GM19452 (cell line): ENCODE measurements around the gene ATP6V1A.
"Not testable (repeated sequence)": the region's sequence is repeated elsewhere in the genome, so short reads cannot be mapped to it uniquely, and the experiment has no call there.

Experiments used
- ATAC-seq: cut with Tn5 transposase; IDR thresholded peaks from one replicate; pipeline ENCODE4 v1.9.1; 2021; ENCODE audit not compliant: unreplicated experiment

ATP6V1A gene

DNA sequence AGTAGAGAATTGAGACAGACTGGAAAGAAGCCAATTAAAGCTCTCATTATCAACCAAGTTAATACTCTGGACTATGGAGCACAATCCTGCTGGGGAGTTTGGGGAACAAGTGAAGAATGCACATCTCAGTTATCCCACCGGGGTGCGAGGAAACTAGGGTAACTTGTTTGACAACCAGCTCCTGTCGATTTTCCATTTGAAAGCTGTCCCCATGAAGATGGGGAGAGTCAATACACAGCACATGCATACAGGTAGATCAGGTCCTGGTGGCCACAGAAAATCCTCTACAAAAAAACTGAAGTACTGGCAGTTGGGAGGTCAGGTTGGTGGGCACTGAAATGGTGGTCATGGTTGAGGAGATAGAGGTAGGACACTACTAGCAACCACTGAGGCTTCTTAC, 66.0 kb downstream of the ATP6V1A start:
- ATAC-seq = no peak

DNA sequence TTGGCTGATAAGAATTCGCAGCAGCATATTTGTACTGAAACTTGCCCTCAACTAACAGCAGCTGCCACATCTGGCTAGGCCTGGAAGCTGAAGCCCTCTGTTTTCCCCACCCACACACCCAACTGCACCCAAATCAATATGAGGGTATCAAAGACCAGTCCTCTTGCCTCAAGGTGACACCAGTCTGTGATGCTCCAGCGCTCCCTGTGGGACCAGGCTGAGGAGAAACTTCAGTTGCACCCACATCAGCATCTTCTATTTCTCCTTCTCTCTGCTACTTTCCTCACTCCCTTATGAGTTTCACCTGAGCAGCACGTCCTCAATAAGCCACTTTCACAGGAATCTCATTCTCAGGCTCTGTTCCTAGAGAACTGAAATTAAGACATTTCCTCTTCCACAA, 73.0 kb downstream of the ATP6V1A start:
- ATAC-seq = no peak

- ATAC-seq = peak; percentile 59
Observed at GRCh38 chr3:113825090-113825489, 78.3 kb downstream of the ATP6V1A start.

DNA sequence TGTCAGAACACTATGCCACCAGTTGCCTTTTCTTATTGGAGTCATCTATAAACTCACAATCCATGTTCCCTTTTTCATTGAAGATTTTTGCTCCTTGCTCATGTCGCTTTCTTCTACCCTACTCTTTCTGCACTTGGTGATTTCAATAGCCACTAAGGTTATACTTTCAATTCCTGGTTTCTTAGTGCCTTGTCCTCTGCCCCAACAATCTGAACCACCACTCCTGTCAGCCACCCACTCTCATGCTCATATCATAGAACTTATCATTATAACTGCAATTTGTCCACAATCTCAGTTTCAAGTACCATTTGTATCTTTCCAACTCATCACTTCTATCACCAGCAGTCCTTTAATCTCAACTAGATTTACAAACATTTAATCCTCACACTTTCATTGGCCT, 81.8 kb downstream of the ATP6V1A start:
- ATAC-seq = peak; percentile 37

DNA sequence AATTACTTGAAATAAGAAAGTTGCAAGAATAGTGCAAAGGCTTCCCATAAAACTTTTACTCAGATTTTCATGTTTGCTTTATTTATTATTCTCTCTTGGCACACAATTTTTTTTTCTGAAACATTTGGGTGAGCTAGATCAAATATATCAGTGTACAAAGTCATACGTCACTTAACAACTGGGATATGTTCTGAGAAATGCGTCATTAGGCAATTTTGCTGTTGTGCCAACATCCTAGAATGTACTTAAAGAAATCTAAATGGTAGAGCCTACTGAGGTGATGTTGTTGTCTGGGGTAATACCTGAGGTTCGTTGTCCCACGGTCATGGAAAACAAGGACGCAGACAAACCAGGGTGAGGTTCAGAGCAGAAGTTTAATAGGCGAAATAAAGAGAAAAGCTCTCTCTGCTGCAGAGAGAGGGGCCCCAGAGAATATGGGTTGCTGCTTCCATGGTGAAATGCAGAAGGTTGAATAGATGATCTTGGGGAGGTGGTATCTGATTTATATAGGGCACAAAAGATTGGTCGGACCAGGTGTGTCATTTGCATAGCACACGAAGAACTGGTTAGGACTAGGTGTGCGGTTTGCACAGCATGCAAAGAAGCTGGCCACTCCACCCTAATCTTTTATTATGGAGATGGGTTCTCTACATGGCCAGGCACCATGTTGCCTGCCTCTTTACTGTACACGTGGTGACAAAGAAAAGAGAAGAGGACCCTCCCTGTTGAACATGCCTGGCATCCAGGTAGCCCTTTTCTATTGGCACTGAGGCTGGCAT, 82.9 kb downstream of the ATP6V1A start:
- no peak for ATAC-seq

GRCh38 chr3:113831103-113831355, 84.2 kb downstream of the ATP6V1A start:
- ATAC-seq = no peak

DNA sequence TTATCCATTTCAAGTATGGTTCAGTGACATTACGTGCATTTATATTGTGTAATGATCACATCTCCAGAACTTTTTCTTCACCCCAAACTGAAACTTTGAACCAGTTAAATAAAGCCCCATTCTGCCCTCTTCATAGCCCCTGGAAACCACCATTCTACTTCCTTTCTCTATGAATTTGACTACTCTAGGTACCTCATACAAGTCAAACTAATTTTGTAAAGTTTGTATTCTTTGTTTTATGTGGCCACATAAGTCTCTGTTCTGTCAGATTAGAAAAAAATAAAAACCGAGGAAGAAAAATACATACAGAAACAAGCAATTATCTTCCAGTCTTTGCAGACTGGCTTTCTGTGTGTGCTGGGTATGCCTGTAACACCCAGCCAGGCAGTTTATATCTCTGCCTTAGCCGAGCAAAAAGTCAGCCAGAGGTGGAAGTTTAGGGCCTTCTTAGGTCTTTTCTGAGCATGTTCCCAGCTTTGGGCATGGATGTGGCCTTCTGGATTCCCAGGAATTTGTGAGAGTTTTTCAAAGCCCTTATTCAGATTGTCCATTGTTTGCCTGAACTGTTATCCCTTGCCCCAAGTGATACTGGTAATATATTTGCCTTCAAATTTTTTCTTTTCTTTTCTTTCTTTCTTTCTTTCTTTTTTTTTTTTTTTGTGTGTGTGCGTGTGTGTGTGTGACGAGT, 85.8 kb downstream of the ATP6V1A start:
- peak; percentile 44 for ATAC-seq

GRCh38 chr3:113834983-113835382, 88.1 kb downstream of the ATP6V1A start:
- no peak for ATAC-seq

DNA sequence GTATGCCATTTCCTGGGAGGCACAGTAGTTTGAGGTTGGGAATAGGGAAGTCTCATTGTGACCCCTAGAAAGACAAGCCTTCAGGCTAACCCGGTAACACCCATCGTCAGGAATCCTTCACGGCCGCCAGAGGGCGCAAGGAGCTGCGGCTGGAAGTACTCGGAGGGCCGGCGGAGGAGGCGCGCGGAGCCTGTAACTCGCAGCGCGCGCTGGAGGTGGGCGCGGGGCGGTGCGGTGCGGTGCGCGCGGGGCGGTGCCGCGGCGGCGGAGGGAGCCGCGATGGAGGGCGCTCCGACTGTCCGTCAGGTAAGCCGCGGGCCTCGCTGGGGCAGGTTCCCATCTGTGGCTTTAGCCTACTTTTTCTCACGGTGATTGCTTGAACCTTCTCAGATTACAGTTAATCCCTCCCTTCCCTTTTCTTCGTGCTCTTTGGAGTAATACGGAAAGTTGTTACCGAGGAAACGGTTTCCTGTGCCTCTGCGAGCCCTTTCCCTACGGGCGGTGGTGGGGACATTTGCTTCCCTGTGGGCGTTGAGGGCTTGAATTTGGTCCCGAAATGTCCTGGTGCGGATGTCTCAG, 91.9 kb downstream of the ATP6V1A start, which contains the start of gene GRAMD1C:
Gene GRAMD1C, plus strand, starts transcription at position 158 of the 579 bp plus-strand sequence. Its CDS starts 122 bp downstream, at position 280.
- peak; percentile 89 for ATAC-seq

DNA sequence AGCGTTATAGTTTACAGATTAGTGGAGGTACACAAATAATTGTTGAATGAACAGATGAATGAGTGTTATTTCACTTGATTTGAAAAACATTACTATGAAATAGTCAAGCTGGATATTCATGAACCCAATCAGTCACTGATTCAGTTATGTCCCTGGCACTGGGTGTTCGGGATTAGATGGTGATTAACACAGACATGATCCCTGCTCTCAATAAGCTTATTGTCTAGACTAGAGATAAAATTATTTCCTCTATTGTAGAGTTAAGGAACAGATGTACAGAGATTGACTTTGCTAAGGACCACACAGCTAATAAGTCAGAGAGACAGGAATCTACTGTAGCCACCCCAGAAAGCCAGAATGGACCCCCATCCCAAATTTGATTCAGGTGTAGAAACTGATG, 92.7 kb downstream of the ATP6V1A start:
- ATAC-seq = no peak

GRCh38 chr3:113844622-113845222, 97.9 kb downstream of the ATP6V1A start:
- no peak for ATAC-seq

- no peak for ATAC-seq
Observed at GRCh38 chr3:113847247-113847646, 100.4 kb downstream of the ATP6V1A start.

DNA sequence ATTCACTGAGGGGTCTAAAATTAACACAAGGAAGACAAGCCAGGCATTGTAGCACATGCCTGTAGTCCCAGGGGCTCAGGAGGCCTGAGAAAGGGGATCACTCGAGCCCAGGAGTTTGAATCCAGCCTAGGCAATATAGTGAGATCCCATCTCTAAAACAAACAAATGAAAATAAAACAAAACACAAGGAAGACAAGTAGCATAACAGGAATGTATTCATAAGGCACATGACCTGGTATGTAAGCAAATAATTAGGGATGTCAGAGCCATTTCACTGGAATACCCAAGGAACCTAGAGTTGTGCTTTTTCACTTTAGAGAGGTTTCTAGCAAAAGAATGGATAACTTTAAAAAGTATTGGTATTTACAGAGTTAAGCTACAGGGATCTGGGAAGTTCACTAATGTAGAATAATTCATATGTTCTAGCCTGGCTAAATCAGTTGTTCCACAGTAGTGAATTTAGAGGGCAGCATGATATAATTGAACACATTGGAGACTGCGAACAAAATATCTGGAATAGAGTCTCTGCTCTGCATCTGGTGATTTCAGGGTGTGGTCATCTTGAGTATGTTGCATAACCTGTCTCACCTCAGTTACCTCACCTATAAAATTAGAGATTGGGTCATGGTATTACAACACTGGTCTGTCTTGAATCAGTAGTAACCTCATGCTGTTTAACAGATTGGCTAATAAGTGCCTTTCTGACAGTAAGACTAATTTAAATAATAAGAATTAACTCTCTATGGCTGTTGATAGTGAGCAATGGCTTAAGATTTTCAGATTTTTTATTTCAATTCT, 101.0 kb downstream of the ATP6V1A start:
- ATAC-seq = no peak

GRCh38 chr3:113849071-113849470, 102.2 kb downstream of the ATP6V1A start:
- not testable (repeated sequence) for ATAC-seq

DNA sequence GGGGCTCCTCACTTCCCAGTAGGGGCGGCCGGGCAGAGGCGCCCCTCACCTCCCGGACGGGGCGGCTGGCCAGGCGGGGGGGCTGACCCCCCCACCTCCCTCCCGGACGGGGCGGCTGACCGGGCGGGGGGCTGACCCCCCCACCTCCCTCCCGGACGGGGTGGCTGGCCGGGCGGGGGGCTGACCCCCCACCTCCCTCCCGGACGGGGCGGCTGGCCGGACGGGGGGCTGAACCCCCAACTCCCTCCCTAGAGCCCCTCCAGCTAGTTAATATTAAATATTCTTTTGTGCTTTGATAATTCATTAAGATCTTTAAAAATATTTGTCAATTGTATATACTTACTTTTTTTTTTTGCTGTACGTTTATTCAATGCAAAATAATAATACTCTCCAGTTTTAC, 103.0 kb downstream of the ATP6V1A start:
- not testable (repeated sequence) for ATAC-seq

- not testable (repeated sequence) for ATAC-seq
Observed at GRCh38 chr3:113850391-113850790, 103.6 kb downstream of the ATP6V1A start.

- no peak for ATAC-seq
Observed at GRCh38 chr3:113852506-113852905, 105.7 kb downstream of the ATP6V1A start.
